ENCODE results near the gene LRRC28.

DNA sequence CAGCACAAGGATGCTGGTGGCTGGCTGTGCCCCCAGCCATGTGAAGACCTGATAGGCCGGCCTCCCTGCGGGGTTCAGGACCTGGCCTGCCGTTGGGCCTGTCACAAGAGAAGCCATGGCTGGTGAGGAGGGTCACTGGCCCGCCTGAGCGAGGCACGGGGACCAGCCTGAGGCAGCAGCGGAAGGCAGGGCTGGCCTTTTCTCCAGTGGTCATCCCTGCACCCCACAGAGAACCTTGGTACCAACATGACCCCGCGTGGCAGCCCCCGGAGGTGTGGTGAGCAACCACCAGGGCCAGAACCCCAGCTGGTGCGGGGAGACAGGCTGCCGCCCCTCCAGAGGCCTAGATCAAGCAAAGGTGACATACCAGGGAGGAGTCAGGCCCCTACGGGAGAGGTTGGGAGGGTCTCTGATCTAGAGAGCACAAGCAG is 180.4 kb downstream of the LRRC28 start:
- TF ChIP-seq, protein P1, sequence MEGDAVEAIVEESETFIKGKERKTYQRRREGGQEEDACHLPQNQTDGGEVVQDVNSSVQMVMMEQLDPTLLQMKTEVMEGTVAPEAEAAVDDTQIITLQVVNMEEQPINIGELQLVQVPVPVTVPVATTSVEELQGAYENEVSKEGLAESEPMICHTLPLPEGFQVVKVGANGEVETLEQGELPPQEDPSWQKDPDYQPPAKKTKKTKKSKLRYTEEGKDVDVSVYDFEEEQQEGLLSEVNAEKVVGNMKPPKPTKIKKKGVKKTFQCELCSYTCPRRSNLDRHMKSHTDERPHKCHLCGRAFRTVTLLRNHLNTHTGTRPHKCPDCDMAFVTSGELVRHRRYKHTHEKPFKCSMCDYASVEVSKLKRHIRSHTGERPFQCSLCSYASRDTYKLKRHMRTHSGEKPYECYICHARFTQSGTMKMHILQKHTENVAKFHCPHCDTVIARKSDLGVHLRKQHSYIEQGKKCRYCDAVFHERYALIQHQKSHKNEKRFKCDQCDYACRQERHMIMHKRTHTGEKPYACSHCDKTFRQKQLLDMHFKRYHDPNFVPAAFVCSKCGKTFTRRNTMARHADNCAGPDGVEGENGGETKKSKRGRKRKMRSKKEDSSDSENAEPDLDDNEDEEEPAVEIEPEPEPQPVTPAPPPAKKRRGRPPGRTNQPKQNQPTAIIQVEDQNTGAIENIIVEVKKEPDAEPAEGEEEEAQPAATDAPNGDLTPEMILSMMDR (IDR thresholded peaks at IDR 0.05): no peak
- TF ChIP-seq POLR2AphosphoS5 (IDR thresholded peaks at IDR 0.05): no peak
- no peak for TF ChIP-seq POLR2A (IDR thresholded peaks at IDR 0.05)
- no peak for TF ChIP-seq EP300 (IDR thresholded peaks at IDR 0.05)

Measured in upper lobe of left lung (tissue), 4 donors.